Measurements from ENCODE around the gene OPN1SW.

OPN1SW gene

GRCh38 chr7:128731184-128731583 lies 44.4 kb downstream of the OPN1SW start:
- no peak for DNase-seq

GRCh38 chr7:128729494-128729893 lies 46.1 kb downstream of the OPN1SW start:
- no peak for DNase-seq

- DNase-seq, result no peak
These were observed 47.0 kb downstream of the OPN1SW start for GRCh38 chr7:128728598-128728997.

- DNase-seq, result no peak
These were observed 48.4 kb downstream of the OPN1SW start for GRCh38 chr7:128727239-128727638.

DNA sequence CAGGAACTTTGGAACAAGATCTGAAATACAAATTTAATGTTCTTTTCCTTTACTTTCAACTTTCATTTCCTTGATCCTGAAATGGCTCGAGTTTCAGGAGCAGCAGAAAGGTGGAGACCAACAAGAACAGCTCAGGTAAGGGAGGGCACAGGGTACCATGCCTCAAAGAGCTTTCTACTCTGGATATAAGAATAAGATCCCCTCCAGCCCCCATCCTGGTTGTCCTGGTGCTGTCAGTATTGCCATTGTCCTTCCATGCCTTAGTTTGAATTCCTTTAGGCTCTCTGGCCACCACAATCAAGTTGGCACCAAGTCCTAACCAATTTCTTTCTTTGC lies 48.9 kb downstream of the OPN1SW start:
- DNase-seq, result no peak

DNA sequence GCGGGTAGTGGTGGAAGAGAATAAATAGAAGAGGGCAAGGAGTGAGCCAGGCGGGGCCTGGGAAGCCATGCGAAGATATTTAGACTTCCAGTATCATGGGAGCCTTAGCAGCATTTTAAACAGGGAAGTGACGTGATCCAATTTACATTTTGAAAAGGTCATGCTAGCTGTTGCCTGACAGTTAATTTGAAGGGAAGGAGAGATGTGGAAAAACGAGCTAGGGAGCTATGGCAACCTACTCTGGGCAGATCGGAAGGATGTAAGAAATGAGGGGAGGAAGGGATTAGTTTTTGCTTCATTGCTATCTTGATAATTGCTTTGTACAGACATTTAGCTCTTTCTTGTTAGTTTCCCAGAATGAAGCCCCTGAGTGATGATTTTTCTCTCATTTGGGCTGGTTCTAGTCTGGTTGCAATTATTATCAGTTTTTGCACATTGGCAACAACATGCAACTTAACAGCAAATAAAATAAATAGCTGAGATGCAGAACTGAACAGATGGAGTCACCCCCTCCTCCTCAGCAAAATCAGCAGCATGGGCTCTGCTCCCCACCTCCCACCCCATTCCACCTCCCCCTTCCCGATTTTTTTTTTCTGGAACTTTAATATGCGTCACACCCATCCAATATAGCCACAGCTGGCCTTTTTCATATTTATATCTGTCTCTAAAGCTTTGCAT lies 49.4 kb downstream of the OPN1SW start:
- DNase-seq, result no peak

GRCh38 chr7:128725531-128725930 lies 50.1 kb downstream of the OPN1SW start:
- no peak for DNase-seq

GRCh38 chr7:128724743-128725142 lies 50.9 kb downstream of the OPN1SW start:
- DNase-seq, result no peak
